ENCODE measurements around the gene SKA1.
A peak's percentile ranks its signal among the peaks of the same experiment; 100 is the strongest.

The SKA1 gene

GRCh38 chr18:50374753-50375391 lies at the start of gene SKA1 (continued):
- TF ChIP-seq ZNF692 (tag by site-specific recombination; IDR thresholded peaks at IDR 0.05) (peak; percentile 49; the same call in 1 of the 2 replicates), ZEB2 (tag by site-specific recombination; IDR thresholded peaks at IDR 0.05) (peak; percentile 63; the same call in 1 of the 2 replicates), ZNF600 (tag by site-specific recombination; IDR thresholded peaks at IDR 0.05) (peak; percentile 78), ZNF23 (tag by site-specific recombination; IDR thresholded peaks at IDR 0.05; ENCODE audit: borderline replicate concordance) (no peak), ELK4 (IDR thresholded peaks at IDR 0.05; ENCODE audit: borderline replicate concordance, low read depth, low read length) (no peak), WT1 (tag by site-specific recombination; IDR thresholded peaks at IDR 0.05) (peak; percentile 18; the same call in 1 of the 2 replicates), ZNF221 (tag by site-specific recombination; IDR thresholded peaks at IDR 0.05; ENCODE audit: borderline replicate concordance) (no peak), TSHZ1 (tag by site-specific recombination; IDR thresholded peaks at IDR 0.05; ENCODE audit: borderline replicate concordance) (no peak), ZNF777 (tag by site-specific recombination; IDR thresholded peaks at IDR 0.05; ENCODE audit: borderline replicate concordance) (0 out of 2 replicates have a peak, but pooled peaks have one; percentile 61), BCL11A (tag by site-specific recombination; IDR thresholded peaks at IDR 0.05; ENCODE audit: low read depth) (no peak), ZNF394 (tag by site-specific recombination; IDR thresholded peaks at IDR 0.05; ENCODE audit: borderline replicate concordance) (no peak), ZNF776 (tag by site-specific recombination; IDR thresholded peaks at IDR 0.05; ENCODE audit: borderline replicate concordance) (no peak), SP2 (tag by site-specific recombination; IDR thresholded peaks at IDR 0.05) (peak; percentile 89), ZNF623 (tag by site-specific recombination; IDR thresholded peaks at IDR 0.05) (no peak), SETDB1 (IDR thresholded peaks at IDR 0.05; ENCODE audit: insufficient read length, low read length) (no peak), KLF16 (tag by site-specific recombination; IDR thresholded peaks at IDR 0.05) (peak; percentile 72; the same call in 1 of the 2 replicates), ZNF280C (tag by site-specific recombination; IDR thresholded peaks at IDR 0.05) (no peak), ZNF670 (tag by site-specific recombination; IDR thresholded peaks at IDR 0.05; ENCODE audit: low read depth) (no peak), ZBTB20 (tag by site-specific recombination; IDR thresholded peaks at IDR 0.05) (peak; percentile 97), ZNF518A (tag by site-specific recombination; conservative IDR thresholded peaks at IDR 0.05; ENCODE audit: low read depth) (peak; percentile 63), ZNF311 (tag by site-specific recombination; IDR thresholded peaks at IDR 0.05; ENCODE audit: borderline replicate concordance) (no peak), RBAK (tag by site-specific recombination; IDR thresholded peaks at IDR 0.05) (no peak), ZNF391 (tag by site-specific recombination; IDR thresholded peaks at IDR 0.05; ENCODE audit: borderline replicate concordance, low read depth) (no peak), ZNF530 (tag by site-specific recombination; IDR thresholded peaks at IDR 0.05; ENCODE audit: low read depth) (no peak)

Data from HEK293 (cell line).